GM19193 (cell line): ENCODE results near the gene LOXL4.

Source experiments
- POLR2A ChIP-seq: IDR thresholded peaks from 4 replicates; pipeline ENCODE4 v1.6.1; 2011; ENCODE audit not compliant: insufficient read depth, insufficient read length; ENCODE audit errors: extremely low read depth

LOXL4 gene

DNA sequence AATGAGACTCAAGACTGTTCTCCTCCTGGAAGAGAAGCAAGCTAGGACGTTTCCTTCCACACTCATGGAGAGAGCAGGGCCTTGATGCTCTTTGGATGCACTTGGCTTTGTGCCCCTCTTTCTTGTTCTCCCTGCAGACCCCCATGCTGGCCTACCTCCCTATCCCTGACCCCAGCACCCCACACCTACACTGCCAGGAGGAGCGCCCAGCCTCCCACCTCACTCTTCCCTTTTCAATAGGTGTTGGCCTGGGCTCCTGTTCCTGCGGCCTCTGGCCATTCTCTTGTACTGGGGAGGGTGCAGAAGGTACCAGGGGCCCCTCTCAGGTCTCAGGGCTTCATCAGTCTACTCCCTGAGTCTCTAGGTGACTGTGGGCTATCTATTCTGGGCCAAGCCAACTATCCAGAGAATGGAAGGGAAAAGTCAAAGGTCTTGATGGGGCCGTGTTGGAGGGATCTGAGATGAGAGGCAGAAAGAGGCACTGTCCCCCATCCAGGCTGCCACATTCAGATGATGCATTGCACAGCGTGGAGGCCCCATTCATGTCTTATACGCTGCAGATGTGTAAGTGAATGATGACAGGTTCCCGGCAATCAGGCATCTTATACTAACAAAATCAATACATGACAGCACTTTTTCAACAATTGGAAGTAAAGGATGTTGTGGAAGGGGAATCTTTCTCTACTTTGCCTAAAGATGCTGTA, 32.7 kb upstream of the LOXL4 start:
- TF ChIP-seq POLR2A, result no peak

- no peak for TF ChIP-seq POLR2A
Measured at GRCh38 chr10:98299341-98299740, 31.3 kb upstream of the LOXL4 start.

DNA sequence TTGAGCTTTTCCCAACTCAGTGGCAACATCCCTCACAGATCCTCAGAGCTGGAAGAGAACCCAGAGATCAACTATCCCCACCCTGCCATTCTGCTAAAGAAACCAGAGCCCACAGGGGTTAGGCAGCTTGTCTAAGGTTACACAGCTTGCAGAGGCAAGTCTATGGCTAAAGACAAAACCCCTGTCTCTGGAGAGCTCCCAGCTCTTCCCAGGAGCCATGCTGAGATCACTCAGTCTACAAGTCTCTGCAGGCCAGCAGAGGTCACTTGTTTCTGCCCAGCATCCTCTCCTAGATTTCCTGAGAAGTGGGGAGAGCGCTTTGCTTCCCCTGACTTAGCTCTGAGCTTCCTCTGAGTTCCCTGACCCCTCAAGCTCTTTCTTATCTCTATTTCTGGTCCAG, 28.5 kb upstream of the LOXL4 start:
- no peak for TF ChIP-seq POLR2A

DNA sequence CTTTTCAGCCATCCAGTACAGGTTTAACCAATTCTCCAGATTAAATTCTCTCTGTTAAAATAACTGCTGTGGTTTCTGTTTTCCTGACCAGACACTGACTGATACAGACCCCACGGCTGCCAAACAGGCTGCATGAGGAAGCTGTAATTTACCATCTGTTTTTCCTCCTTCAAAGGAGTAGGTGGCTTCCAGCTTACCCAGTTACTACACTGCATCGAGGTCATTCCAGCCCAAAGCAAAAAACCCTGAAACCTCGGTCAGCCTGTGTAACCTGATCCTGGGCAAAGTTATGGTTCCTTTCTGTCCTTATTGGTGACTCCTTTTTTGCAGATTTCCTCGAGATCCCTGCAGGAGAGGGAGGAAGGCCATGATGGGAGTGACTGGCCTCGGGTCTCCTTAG, 27.9 kb upstream of the LOXL4 start:
- no peak for TF ChIP-seq POLR2A

DNA sequence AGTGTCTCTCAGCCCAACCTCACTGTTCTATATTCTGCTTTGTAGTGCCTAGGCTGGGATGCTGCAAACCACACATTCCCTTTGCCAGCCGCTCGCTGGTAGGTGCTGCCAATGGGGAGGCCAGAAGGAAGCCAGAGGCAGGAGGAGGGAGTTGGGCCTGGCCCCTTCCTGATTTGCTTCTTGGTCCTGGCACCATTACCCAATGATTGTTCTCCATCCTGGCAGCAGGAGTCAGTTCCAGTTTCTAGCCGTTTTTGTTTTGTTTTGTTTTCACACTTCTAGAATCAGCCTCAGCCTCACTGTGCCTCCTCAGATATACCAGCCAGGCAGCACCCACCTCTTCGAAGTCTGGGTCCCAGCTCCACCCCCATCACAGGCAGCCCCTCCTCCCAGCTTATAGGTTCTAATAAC, 27.4 kb upstream of the LOXL4 start:
- TF ChIP-seq POLR2A, result no peak

GRCh38 chr10:98294270-98294627, 26.3 kb upstream of the LOXL4 start:
- TF ChIP-seq POLR2A, result no peak

GRCh38 chr10:98293550-98294269, 25.7 kb upstream of the LOXL4 start:
- no peak for TF ChIP-seq POLR2A

DNA sequence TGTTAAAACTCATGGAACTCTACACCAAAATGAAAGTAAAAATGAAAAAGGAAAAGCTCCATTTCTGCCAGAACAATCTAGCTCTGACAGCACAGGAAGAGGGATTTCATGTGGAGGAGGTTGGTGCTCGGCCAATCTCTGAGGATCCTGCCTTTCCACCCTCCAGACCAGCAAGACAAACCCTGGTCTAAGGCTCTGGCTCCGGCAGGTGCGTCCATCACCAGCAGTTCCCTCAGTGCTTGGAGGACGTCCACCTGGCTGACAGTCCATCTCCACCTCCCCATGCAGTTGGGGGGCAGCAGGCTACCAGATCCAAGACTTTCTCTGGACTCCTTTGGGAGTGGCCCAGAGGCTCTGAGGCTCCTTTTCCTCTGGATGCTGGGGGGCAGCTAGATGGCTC, 25.0 kb upstream of the LOXL4 start:
- no peak for TF ChIP-seq POLR2A

DNA sequence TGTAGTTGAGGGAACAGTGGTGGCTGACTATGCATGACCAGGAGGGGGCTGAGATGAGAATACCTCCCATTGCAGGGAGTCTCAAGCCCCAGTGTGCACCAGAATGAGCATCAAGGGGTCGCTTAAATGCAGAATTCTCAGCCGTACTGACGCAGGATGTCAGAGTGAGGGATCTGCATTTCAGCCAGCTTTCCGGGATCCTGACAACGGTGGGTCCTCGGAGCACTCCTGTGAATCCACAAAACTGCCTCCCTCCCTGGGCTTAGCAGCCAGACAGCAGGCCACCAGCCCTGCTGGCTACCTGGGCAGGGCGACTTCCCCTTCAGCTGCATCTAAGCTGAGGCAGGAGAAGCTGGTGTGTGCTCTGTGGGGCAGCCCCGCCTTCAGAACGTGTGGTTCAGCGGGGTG, 21.8 kb upstream of the LOXL4 start:
- no peak for TF ChIP-seq POLR2A

- TF ChIP-seq POLR2A, result no peak
Measured at GRCh38 chr10:98287321-98287720, 19.3 kb upstream of the LOXL4 start.

GRCh38 chr10:98286419-98286818, 18.4 kb upstream of the LOXL4 start:
- no peak for TF ChIP-seq POLR2A

DNA sequence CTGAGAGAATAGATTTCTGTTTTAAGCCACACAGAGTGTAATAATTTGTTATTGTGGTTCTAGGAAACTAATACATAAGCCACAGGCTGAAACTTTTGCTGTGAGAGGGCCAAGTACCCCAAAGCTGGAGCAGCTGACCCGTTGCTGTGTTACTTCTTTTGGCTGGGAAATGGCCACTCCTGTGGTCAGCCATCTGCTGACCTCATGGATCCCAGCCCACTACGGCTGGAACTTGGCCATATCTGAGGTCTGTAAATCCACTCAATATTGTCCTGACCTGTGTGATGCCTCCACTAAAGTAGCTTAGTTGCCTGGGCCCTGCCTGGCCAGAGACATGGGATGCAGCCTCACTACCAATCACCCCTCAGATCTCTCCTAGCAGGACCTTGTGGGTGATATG, 17.4 kb upstream of the LOXL4 start:
- TF ChIP-seq POLR2A, result no peak

DNA sequence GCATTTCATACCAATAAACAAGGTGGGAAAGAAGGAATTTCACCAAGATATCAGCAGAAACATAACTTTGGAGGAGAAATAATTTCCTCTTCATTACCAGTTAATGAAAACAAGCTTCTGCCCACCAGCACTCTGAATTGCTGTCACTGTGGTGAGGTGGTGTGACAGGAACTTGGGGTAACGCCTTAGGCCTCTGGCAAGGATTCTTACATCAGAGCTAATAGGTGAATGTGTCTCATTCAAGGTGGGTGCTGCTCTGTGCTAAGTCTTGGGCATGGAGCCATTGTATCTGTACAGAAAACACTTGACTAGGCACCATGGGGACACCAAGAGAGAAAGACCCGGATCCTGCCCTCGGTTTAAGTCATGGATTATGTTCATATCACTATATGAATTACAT, 8.3 kb upstream of the LOXL4 start:
- TF ChIP-seq POLR2A, result no peak

DNA sequence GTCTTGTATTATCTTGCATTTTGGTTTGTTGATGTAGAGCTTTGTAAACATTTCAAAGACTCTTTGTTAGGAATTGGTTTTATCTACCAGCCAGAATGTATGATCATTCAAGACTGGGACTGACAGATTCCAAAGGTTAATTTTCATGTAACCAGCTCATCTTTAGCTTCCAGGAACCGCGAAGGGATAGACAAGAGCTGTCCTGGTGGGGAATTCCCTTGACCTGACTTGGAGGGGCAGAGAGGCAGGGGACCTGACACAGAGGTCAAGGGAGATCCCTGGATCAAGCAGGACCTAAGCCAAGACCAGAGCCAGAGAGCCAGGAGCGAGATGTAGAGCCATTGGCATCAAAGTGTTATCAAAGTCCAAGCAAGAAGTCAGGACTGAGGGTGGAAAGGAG, 6.6 kb upstream of the LOXL4 start:
- TF ChIP-seq POLR2A, result no peak

- TF ChIP-seq POLR2A, result no peak
Measured at GRCh38 chr10:98273057-98273850, 5.3 kb upstream of the LOXL4 start.

DNA sequence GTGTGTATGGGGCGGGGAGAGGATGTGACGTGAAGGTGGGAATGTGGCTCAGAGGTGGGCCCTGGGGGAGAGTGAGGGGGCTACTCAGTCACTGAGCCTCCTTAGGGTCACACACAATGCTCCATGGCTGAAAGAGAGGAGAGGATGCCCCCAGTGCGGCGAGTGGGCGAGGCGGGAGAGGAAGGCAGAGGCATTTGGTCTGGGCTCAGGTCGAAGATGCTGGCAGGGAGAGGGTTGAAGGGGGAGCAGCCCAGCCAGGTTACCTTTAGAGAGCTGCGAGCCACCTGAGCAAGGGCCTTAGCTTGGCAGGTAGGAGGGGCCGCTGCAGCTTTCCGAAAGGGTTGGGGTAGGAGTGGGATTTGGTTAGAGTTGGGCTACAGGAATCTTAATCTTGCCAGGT, 4.7 kb upstream of the LOXL4 start:
- no peak for TF ChIP-seq POLR2A
